Colonic mucosa (tissue), 4 donors: Measurements from ENCODE around the gene C1orf116. TPM values are rescaled to one million over a fixed set of nuclear protein-coding genes. Genes with fewer than 3 reads are reported as not detected.

Experiments
- DNase-seq: peaks from one replicate; pipeline ENCODE4 v3.0.0-alpha.2; 2020
- H3K27ac ChIP-seq: fragments of 200-600 bp; one replicate; pipeline ENCODE4 v1.8.0; 2021
- H3K27me3 ChIP-seq: fragments of 200-600 bp; one replicate; pipeline ENCODE4 v1.8.0; 2021
- H3K36me3 ChIP-seq: fragments of 200-600 bp; one replicate; pipeline ENCODE4 v1.8.0; 2021
- H3K4me1 ChIP-seq: fragments of 200-600 bp; one replicate; pipeline ENCODE4 v1.8.0; 2021; ENCODE audit warnings: mild to moderate bottlenecking
- H3K4me3 ChIP-seq: fragments of 200-600 bp; one replicate; pipeline ENCODE4 v1.8.0; 2021
- H3K9ac ChIP-seq, 2 donors: one replicate each; pipeline ENCODE4 v1.7.0; 2013; ENCODE audit warnings: control low read depth in 2 of 2, low read depth in 2 of 2, low read length in 2 of 2
- H3K9me3 ChIP-seq: fragments of 200-600 bp; one replicate; pipeline ENCODE4 v1.8.0; 2021
- intact Hi-C: fragments of 100-400 bp; cut with DNase I; formaldehyde crosslinking; loops from one replicate; pipeline ENCODE4 v1.14.1; 2022
- total RNA-seq, 2 donors: library from RNA; stranded (reverse); fragmentation: NEBNext Ultra II Directional in 1 of 2; extraction: Animal tissue kit (Norgen Biotek cat#: 25700) in 1 of 2; gene quantifications; one replicate each; pipeline ENCODE4 v1.2.1, GENCODE V29; 2021
- TF ChIP-seq, protein P1 (sequence below): fragments of 200-600 bp; IDR thresholded peaks from one replicate; pipeline ENCODE4 v1.8.0; 2022; ENCODE audit warnings: antibody characterized with exemption, mild to moderate bottlenecking
- donor health status: healthy.
- donor health status: DM: no; HTN: no; CAD: no.
- donor health status: DM: no; HTN: no; CAD: no.

Gene C1orf116
- total RNA-seq, 2 donors from 2014 or later = 12.0 to 25.5 TPM

DNA sequence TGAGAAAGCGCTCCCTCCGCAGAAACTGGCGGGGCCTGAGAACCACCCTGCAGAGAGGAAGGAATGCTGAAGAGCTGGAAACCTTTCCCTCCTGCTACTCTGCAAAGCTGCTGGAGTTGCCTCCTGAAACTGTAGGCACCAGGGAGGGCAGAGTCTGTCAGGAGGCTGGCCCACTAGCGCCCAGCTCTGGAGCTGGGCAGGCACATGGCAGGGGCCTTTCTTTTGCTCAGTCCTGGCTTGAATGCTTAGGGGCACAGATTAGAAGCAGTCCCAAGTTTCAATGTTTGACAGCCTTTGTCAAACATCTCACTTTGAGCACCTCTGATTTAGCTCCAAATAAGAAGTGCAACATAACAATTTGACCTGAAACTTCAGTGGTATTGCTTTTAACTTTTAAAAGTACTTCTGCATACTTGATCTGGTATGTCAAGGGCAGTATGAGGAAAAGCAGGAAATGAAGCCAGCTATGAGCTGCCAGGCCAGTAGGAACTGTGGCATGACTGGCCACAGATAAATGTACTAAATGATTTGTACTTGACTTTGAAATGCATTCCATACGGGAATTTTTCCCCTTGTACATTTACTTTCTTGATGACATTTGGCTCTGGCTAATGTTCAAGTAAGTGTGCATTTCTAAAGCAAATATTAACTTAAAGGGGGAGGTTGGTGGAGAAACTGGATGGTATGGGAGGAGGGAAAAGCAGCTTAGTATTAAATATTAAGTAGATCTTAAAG is 7.2 kb downstream of the C1orf116 start:
- H3K36me3 ChIP-seq = no peaks in the 10 kb centered on the region
- TF ChIP-seq, protein P1, sequence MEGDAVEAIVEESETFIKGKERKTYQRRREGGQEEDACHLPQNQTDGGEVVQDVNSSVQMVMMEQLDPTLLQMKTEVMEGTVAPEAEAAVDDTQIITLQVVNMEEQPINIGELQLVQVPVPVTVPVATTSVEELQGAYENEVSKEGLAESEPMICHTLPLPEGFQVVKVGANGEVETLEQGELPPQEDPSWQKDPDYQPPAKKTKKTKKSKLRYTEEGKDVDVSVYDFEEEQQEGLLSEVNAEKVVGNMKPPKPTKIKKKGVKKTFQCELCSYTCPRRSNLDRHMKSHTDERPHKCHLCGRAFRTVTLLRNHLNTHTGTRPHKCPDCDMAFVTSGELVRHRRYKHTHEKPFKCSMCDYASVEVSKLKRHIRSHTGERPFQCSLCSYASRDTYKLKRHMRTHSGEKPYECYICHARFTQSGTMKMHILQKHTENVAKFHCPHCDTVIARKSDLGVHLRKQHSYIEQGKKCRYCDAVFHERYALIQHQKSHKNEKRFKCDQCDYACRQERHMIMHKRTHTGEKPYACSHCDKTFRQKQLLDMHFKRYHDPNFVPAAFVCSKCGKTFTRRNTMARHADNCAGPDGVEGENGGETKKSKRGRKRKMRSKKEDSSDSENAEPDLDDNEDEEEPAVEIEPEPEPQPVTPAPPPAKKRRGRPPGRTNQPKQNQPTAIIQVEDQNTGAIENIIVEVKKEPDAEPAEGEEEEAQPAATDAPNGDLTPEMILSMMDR = no peak
- H3K9ac ChIP-seq = peak overlapping the region in 1 of 2 donors; percentile 53
- H3K27ac ChIP-seq = no peak overlapping the region
- intact Hi-C loops = no loop called here
- peaks cover 9% of the 10 kb centered on the region for H3K4me1 ChIP-seq
- no peak for DNase-seq
- H3K27me3 ChIP-seq = no peaks in the 10 kb centered on the region
- no peaks in the 10 kb centered on the region for H3K9me3 ChIP-seq
- no peak overlapping the region for H3K4me3 ChIP-seq

- no peak overlapping the region for H3K4me3 ChIP-seq
- no peak overlapping the region for H3K27ac ChIP-seq
- peaks cover 7% of the 10 kb centered on the region for H3K4me1 ChIP-seq
- intact Hi-C loops = no loop called here
- no peaks in the 10 kb centered on the region for H3K27me3 ChIP-seq
- H3K36me3 ChIP-seq = no peaks in the 10 kb centered on the region
- H3K9ac ChIP-seq = no peak overlapping the region
- no peaks in the 10 kb centered on the region for H3K9me3 ChIP-seq
- no peak for DNase-seq
- TF ChIP-seq, protein P1 = no peak
Observed at GRCh38 chr1:207024202-207025145, 8.1 kb downstream of the C1orf116 start.

GRCh38 chr1:207022996-207023679 is 9.4 kb downstream of the C1orf116 start:
- TF ChIP-seq, protein P1 = no peak
- Histone ChIP-seq H3K27ac (no peak overlapping the region), H3K27me3 (no peaks in the 10 kb centered on the region), H3K4me3 (no peak overlapping the region), H3K4me1 (no peaks in the 10 kb centered on the region), H3K9ac (no peak overlapping the region), H3K36me3 (no peaks in the 10 kb centered on the region), H3K9me3 (no peaks in the 10 kb centered on the region)
- no peak for DNase-seq
- intact Hi-C loops = no loop called here

- TF ChIP-seq, protein P1 = no peak
- Histone ChIP-seq H3K36me3 (no peaks in the 10 kb centered on the region), H3K4me3 (no peak overlapping the region), H3K27me3 (no peaks in the 10 kb centered on the region), H3K4me1 (no peaks in the 10 kb centered on the region), H3K9ac (no peak overlapping the region), H3K27ac (no peak overlapping the region), H3K9me3 (no peaks in the 10 kb centered on the region)
- intact Hi-C loops = no loop called here
- peak; percentile 43 for DNase-seq
Observed at GRCh38 chr1:207021876-207022596, 10.5 kb downstream of the C1orf116 start.
